Stimulated activated naive CD4-positive, alpha-beta T cell treated with Interleukin-2 at 50 U/mL for 16 hours (primary cell): ENCODE measurements around the gene SLC22A7.

Experiments used
- DNase-seq: peaks from one replicate; lab custom pipeline; 2025; lab: John Stamatoyannopoulos, UW

Gene SLC22A7

GRCh38 chr6:43283514-43283901, 14.6 kb upstream of the SLC22A7 start:
- no peak for DNase-seq

GRCh38 chr6:43283905-43284304, 14.2 kb upstream of the SLC22A7 start:
- DNase-seq, result no peak

- DNase-seq, result no peak
Measured at GRCh38 chr6:43284991-43285781, 12.9 kb upstream of the SLC22A7 start.

GRCh38 chr6:43285832-43286231, 12.2 kb upstream of the SLC22A7 start:
- no peak for DNase-seq

- no peak for DNase-seq
Measured at GRCh38 chr6:43286456-43286979, 11.5 kb upstream of the SLC22A7 start.

GRCh38 chr6:43286980-43287716, 10.9 kb upstream of the SLC22A7 start:
- DNase-seq, result no peak

GRCh38 chr6:43287717-43288679, 10.1 kb upstream of the SLC22A7 start:
- DNase-seq, result no peak

GRCh38 chr6:43290339-43290904, 7.6 kb upstream of the SLC22A7 start:
- DNase-seq, result no peak

- DNase-seq, result no peak
Measured at GRCh38 chr6:43290905-43291355, 7.1 kb upstream of the SLC22A7 start.

- no peak for DNase-seq
Measured at GRCh38 chr6:43291708-43292107, 6.4 kb upstream of the SLC22A7 start.

- no peak for DNase-seq
Measured at GRCh38 chr6:43292341-43292740, 5.7 kb upstream of the SLC22A7 start.

- no peak for DNase-seq
Measured at GRCh38 chr6:43292763-43293318, 5.2 kb upstream of the SLC22A7 start.

- DNase-seq, result no peak
Measured at GRCh38 chr6:43293698-43294097, 4.4 kb upstream of the SLC22A7 start.

GRCh38 chr6:43294536-43294935, 3.5 kb upstream of the SLC22A7 start:
- DNase-seq, result no peak

GRCh38 chr6:43295456-43295855, 2.6 kb upstream of the SLC22A7 start:
- no peak for DNase-seq

GRCh38 chr6:43296780-43297497, 1.1 kb upstream of the SLC22A7 start:
- no peak for DNase-seq

GRCh38 chr6:43298565-43299337, 691 bp downstream of the SLC22A7 start:
- no peak for DNase-seq

- DNase-seq, result no peak
Measured at GRCh38 chr6:43299338-43300293, 1.6 kb downstream of the SLC22A7 start.
